ENCODE results near the gene TRIM8. TPM values are rescaled to one million over a fixed set of nuclear protein-coding genes. Genes with fewer than 3 reads are reported as not detected.

The TRIM8 gene
- total RNA-seq, 1 experiment from 2014 or later = 91.6 TPM

GRCh38 chr10:102701796-102702195, 57.5 kb downstream of the TRIM8 start:
- POLR2A ChIA-PET = interaction anchor here (1.4 kb wide), 1 partner anchor 8 kb away, joined by 6 read pairs; no protein-coding TSS in a partner anchor

More at GRCh38 chr10:102701796-102702195, 57.5 kb downstream of the TRIM8 start:
- BruUV-seq (replicated peaks) = no TSS peak
- H3K36me3 ChIP-seq (ENCODE audit: control insufficient read depth in 1 of 2, insufficient read depth in 2 of 2, low read length in 2 of 2) = peaks cover 0 to 5% of the 10 kb centered on the region in 2 experiments; a peak in 3 of 4 replicates
- H3K27ac ChIP-seq (ENCODE audit: low read depth, low read length) = no peak overlapping the region
- H3K9ac ChIP-seq (ENCODE audit: low read length) = no peak overlapping the region
- no peaks in the 10 kb centered on the region for H3K79me2 ChIP-seq (ENCODE audit: insufficient read depth, low read length)
- intact Hi-C loops (cut with micrococcal nuclease) = no loop called here
- TF ChIP-seq RAD21 (IDR thresholded peaks at IDR 0.05; ENCODE audit: low read depth) = no peak
- no peak for TF ChIP-seq REST (IDR thresholded peaks at IDR 0.05; ENCODE audit: low read depth)
- no peak for TF ChIP-seq ZFX (IDR thresholded peaks at IDR 0.05)
- no peak for TF ChIP-seq CBX3 (IDR thresholded peaks at IDR 0.05; ENCODE audit: low read depth)
- TF ChIP-seq EGR1 (IDR thresholded peaks at IDR 0.05; ENCODE audit: low read depth) = no peak
- no peak for TF ChIP-seq CTCF (IDR thresholded peaks at IDR 0.05 in 2 of 3, conservative IDR thresholded peaks at IDR 0.05 in 1 of 3; ENCODE audit: borderline replicate concordance in 1 of 3, insufficient read depth in 1 of 3, low read depth in 2 of 3, low read length in 2 of 3)
- TF ChIP-seq POLR2A (IDR thresholded peaks at IDR 0.05; ENCODE audit: borderline replicate concordance, extremely low read depth, insufficient read depth, insufficient read length) = no peak
- no peaks in the 10 kb centered on the region for H3K9me2 ChIP-seq (ENCODE audit: insufficient read depth)
- ATAC-seq = no peak
- RAD21 ChIA-PET (ENCODE audit: low non-redundant PET in 1 of 2, low total read pairs in 2 of 2, uncharacterized antibody in 2 of 2, unreplicated experiment in 2 of 2) = no interaction called here
- H3K27me3 ChIP-seq (ENCODE audit: insufficient read depth, low read length) = no peaks in the 10 kb centered on the region
- CTCF ChIA-PET = no interaction called here
- H3K4me2 ChIP-seq (ENCODE audit: low read length) = no peak overlapping the region
- no peaks in the 10 kb centered on the region for H3K4me1 ChIP-seq (ENCODE audit: control insufficient read depth in 1 of 2, insufficient read depth in 2 of 2, low read length in 2 of 2)
- H4K20me1 ChIP-seq (ENCODE audit: insufficient read depth) = no peaks in the 10 kb centered on the region
- no peak for DNase-seq (ENCODE audit: low read depth, low spot score)
- no peaks in the 10 kb centered on the region for H3K9me3 ChIP-seq (ENCODE audit: control insufficient read depth in 1 of 2, insufficient read depth in 1 of 2, low read depth in 1 of 2, low read length in 2 of 2)
- H3K4me3 ChIP-seq (replicated peaks in 1 of 2; ENCODE audit: low read depth in 1 of 2, low read length in 2 of 2) = no peak overlapping the region
- H2AFZ ChIP-seq (ENCODE audit: low read depth, low read length, poor library complexity, severe bottlenecking) = no peak overlapping the region
